Astrocyte (in vitro differentiated cells and primary cell): ENCODE measurements around the gene WWTR1. TPM values are rescaled to one million over a fixed set of nuclear protein-coding genes. Genes with fewer than 3 reads are reported as not detected.

Source experiments
- DNase-seq: peaks from one replicate; pipeline ENCODE4 v3.0.0-alpha.2; 2010; ENCODE audit warnings: low read depth
- FAIRE-seq: peaks from 2 replicates; lab custom pipeline; 2011; peaks lifted over from hg19 to GRCh38; lab: Jason Lieb, UNC
- H2AFZ ChIP-seq: 2 replicates; pipeline ENCODE4 v1.6.0; 2012; ENCODE audit warnings: low read depth, low read length, inconsistent platforms
- H3K27ac ChIP-seq: 2 replicates; pipeline ENCODE4 v1.5.1; 2011; ENCODE audit warnings: low read depth, low read length, inconsistent platforms
- H3K27me3 ChIP-seq: 2 replicates; pipeline ENCODE4 v1.6.0; 2011; ENCODE audit warnings: low read length, inconsistent platforms; ENCODE audit not compliant: insufficient read depth
- H3K36me3 ChIP-seq: 2 replicates; pipeline ENCODE4 v1.5.1; 2011; ENCODE audit warnings: low read length, inconsistent platforms; ENCODE audit not compliant: insufficient read depth
- H3K4me1 ChIP-seq: 2 replicates; pipeline ENCODE4 v1.5.1; 2011; ENCODE audit warnings: low read length, inconsistent platforms; ENCODE audit not compliant: insufficient read depth
- H3K4me2 ChIP-seq: 2 replicates; pipeline ENCODE4 v1.6.0; 2012; ENCODE audit warnings: low read length, inconsistent platforms
- H3K4me3 ChIP-seq: 2 replicates; pipeline ENCODE4 v1.5.1; 2011; ENCODE audit warnings: low read depth, mild to moderate bottlenecking, low read length, inconsistent platforms; ENCODE audit not compliant: insufficient read depth
- H3K79me2 ChIP-seq: 2 replicates; pipeline ENCODE4 v1.6.0; 2012; ENCODE audit warnings: mild to moderate bottlenecking, low read length, inconsistent platforms; ENCODE audit not compliant: insufficient read depth
- H3K9ac ChIP-seq: 2 replicates; pipeline ENCODE4 v1.6.0; 2012; ENCODE audit warnings: mild to moderate bottlenecking, low read length, inconsistent platforms
- H3K9me3 ChIP-seq: 2 replicates; pipeline ENCODE4 v1.5.1; 2012; ENCODE audit warnings: low read depth, mild to moderate bottlenecking, low read length, inconsistent platforms; ENCODE audit not compliant: insufficient read depth
- H4K20me1 ChIP-seq: 2 replicates; pipeline ENCODE4 v1.6.0; 2012; ENCODE audit warnings: low read length, inconsistent platforms; ENCODE audit not compliant: insufficient read depth
- H3K27ac Mint-ChIP-seq: one replicate; pipeline ENCODE4 v1.8.0; 2021; ENCODE audit warnings: mild to moderate bottlenecking, mixed read lengths; ENCODE audit not compliant: unreplicated experiment
- H3K27me3 Mint-ChIP-seq: one replicate; pipeline ENCODE4 v1.8.0; 2021; ENCODE audit warnings: low read depth, mixed read lengths; ENCODE audit not compliant: unreplicated experiment
- H3K36me3 Mint-ChIP-seq: one replicate; pipeline ENCODE4 v1.8.0; 2021; ENCODE audit warnings: low read depth, mixed read lengths; ENCODE audit not compliant: unreplicated experiment
- H3K4me1 Mint-ChIP-seq: one replicate; pipeline ENCODE4 v1.8.0; 2021; ENCODE audit warnings: low read depth, mixed read lengths; ENCODE audit not compliant: unreplicated experiment
- H3K4me3 Mint-ChIP-seq: one replicate; pipeline ENCODE4 v1.8.0; 2021; ENCODE audit warnings: mild to moderate bottlenecking, moderate library complexity, mixed read lengths; ENCODE audit not compliant: unreplicated experiment
- H3K9me3 Mint-ChIP-seq: one replicate; pipeline ENCODE4 v1.8.0; 2021; ENCODE audit warnings: mild to moderate bottlenecking, mixed read lengths; ENCODE audit not compliant: unreplicated experiment
- EZH2 ChIP-seq: IDR thresholded peaks from 2 replicates; pipeline ENCODE4 v1.6.1; 2012; ENCODE audit warnings: mild to moderate bottlenecking, low read length, inconsistent platforms; ENCODE audit not compliant: insufficient read depth
- total RNA-seq: library from RNA; stranded (reverse); gene quantifications from 2 replicates; pipeline ENCODE4 v1.2.1, GENCODE V29; 2021
- TF ChIP-seq, protein P1 (sequence below): IDR thresholded peaks from 2 replicates; pipeline ENCODE4 v1.5.1; 2011; ENCODE audit warnings: low read depth, mild to moderate bottlenecking, inconsistent platforms, low read length, moderate library complexity; ENCODE audit not compliant: insufficient read depth

WWTR1 gene
- total RNA-seq, 1 donor from 2014 or later = 94.3 TPM

DNA sequence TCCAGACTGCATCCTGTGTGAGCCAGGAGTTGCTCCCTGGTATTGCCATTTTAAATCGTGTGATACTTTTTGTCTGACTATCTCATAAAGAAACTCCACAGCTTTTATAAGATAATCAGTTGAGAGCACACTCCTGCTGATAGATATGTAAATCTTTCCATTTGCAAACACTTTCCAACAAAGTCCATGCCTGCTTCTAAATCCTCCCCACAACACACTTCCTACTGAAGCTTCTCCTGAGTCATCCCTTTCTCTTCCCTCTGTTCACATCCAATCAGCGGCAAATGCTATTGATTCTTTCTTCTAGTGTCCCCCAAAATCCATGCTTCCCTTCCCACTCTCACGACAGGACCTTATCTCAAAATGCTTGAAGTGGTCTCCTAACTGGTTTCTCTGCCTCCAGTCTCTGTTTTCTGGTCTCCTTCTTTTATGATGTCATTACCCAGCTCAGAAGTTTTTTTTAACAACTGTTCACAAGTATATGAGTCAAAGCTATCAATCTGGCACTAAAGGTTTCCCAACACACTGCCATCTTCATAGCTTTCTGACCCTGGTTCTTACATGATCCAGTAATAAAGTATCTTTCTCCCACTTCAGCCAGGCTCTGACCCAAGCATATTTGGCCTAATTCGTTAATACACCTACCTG is 4.5 kb upstream of the WWTR1 start:
- TF ChIP-seq, protein P1, sequence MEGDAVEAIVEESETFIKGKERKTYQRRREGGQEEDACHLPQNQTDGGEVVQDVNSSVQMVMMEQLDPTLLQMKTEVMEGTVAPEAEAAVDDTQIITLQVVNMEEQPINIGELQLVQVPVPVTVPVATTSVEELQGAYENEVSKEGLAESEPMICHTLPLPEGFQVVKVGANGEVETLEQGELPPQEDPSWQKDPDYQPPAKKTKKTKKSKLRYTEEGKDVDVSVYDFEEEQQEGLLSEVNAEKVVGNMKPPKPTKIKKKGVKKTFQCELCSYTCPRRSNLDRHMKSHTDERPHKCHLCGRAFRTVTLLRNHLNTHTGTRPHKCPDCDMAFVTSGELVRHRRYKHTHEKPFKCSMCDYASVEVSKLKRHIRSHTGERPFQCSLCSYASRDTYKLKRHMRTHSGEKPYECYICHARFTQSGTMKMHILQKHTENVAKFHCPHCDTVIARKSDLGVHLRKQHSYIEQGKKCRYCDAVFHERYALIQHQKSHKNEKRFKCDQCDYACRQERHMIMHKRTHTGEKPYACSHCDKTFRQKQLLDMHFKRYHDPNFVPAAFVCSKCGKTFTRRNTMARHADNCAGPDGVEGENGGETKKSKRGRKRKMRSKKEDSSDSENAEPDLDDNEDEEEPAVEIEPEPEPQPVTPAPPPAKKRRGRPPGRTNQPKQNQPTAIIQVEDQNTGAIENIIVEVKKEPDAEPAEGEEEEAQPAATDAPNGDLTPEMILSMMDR = no peak
- TF ChIP-seq EZH2 = no peak
- H3K4me1 Mint-ChIP-seq = peaks cover 25% of the 10 kb centered on the region
- H3K4me3 Mint-ChIP-seq = no peak overlapping the region
- no peaks in the 10 kb centered on the region for H3K27me3 Mint-ChIP-seq
- FAIRE-seq (no peak), DNase-seq (peak; percentile 37)
- Histone ChIP-seq H2AFZ (peak overlapping the region; percentile 38), H3K4me1 (peaks cover 12% of the 10 kb centered on the region), H3K36me3 (no peaks in the 10 kb centered on the region), H3K9ac (no peak overlapping the region), H3K4me3 (no peak overlapping the region), H3K4me2 (peak overlapping the region; percentile 14), H3K9me3 (no peaks in the 10 kb centered on the region), H4K20me1 (peaks cover 2% of the 10 kb centered on the region), H3K27ac (no peak overlapping the region), H3K79me2 (peaks cover 5% of the 10 kb centered on the region), H3K27me3 (no peaks in the 10 kb centered on the region)
- H3K9me3 Mint-ChIP-seq = no peaks in the 10 kb centered on the region
- H3K27ac Mint-ChIP-seq = peak overlapping the region; percentile 73
- no peaks in the 10 kb centered on the region for H3K36me3 Mint-ChIP-seq

DNA sequence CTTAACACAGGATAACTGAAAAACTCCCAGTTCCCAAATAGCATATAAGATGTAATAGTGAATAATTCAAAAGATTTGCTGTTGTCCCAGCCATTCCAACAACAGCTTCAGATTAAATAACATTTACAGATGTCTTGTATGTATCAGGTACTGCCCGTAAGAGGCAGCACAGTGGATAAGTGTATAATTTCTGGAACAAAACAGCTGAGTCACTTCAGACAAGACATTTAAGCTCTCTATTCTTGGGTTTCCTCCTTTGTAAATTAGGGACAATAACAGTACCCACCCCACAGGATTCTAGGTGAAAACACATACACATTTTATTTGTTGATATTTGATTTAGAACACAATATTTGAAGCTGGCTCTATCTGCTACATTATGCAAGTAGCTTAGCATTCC is 2.6 kb upstream of the WWTR1 start:
- Mint-ChIP-seq H3K4me3 (no peak overlapping the region), H3K36me3 (peaks cover 6% of the 10 kb centered on the region), H3K27ac (no peak overlapping the region), H3K4me1 (peaks cover 27% of the 10 kb centered on the region), H3K27me3 (no peaks in the 10 kb centered on the region), H3K9me3 (no peaks in the 10 kb centered on the region)
- Histone ChIP-seq H3K27me3 (no peaks in the 10 kb centered on the region), H3K4me3 (no peak overlapping the region), H3K36me3 (peaks cover 3% of the 10 kb centered on the region), H3K4me1 (peaks cover 16% of the 10 kb centered on the region), H3K9ac (no peak overlapping the region), H3K79me2 (peaks cover 24% of the 10 kb centered on the region), H4K20me1 (peaks cover 21% of the 10 kb centered on the region), H2AFZ (no peak overlapping the region), H3K4me2 (no peak overlapping the region), H3K27ac (no peak overlapping the region), H3K9me3 (no peaks in the 10 kb centered on the region)
- DNase-seq (no peak), FAIRE-seq (no peak)
- no peak for TF ChIP-seq EZH2
- TF ChIP-seq, protein P1 = no peak

DNA sequence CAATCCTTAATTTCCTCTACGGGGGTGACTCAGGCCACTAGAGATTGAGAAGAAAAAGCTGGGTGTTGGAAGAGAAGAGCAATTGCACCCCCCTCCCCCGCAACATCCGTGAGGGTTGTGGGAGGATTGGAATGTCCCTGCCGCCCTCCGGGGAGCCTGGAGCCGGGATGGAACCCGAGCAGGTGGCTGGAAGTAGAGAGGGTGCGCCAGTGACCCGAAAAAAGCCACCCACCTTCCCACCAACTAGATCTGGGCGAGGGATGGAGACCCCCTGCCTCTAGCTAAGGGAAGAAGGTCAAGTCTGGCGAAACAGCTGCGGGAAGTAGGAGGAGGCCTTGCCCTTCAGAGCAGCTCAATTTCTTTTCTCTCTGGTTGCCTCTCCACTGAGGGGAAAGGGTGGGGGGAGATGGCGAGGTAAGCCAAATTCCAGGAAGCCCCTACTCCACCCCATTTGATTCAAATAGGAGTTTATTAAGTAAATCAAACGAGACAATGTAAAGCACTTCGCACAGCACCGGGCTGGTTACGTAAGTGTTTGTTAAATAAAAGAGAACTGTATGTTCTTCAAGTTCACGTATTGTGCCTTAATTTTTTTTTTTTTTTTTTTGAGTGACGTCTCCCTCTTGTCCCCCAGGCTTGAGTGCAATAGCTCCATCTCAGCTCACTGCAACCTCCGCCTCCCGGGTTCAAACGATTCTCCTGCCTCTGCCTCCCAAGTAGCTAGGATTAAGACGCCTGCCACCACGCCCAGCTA is 1.1 kb upstream of the WWTR1 start:
- H3K27ac ChIP-seq = peak overlapping the region; percentile 91
- H3K27ac Mint-ChIP-seq = peak overlapping the region; percentile 95
- H3K27me3 ChIP-seq = no peaks in the 10 kb centered on the region
- H3K36me3 ChIP-seq = peaks cover 5% of the 10 kb centered on the region
- peaks cover 33% of the 10 kb centered on the region for H3K4me1 Mint-ChIP-seq
- H4K20me1 ChIP-seq = peaks cover 33% of the 10 kb centered on the region
- FAIRE-seq = no peak
- H3K4me1 ChIP-seq = peaks cover 26% of the 10 kb centered on the region
- H3K36me3 Mint-ChIP-seq = peaks cover 11% of the 10 kb centered on the region
- H3K79me2 ChIP-seq = peaks cover 39% of the 10 kb centered on the region
- H3K9me3 Mint-ChIP-seq = no peaks in the 10 kb centered on the region
- peak overlapping the region; percentile 91 for H3K4me2 ChIP-seq
- TF ChIP-seq, protein P1 = no peak
- H3K4me3 ChIP-seq = peak overlapping the region; percentile 77
- H2AFZ ChIP-seq = peak overlapping the region; percentile 77
- H3K27me3 Mint-ChIP-seq = no peaks in the 10 kb centered on the region
- no peaks in the 10 kb centered on the region for H3K9me3 ChIP-seq
- H3K9ac ChIP-seq = peak overlapping the region; percentile 97
- DNase-seq = no peak
- H3K4me3 Mint-ChIP-seq = peak overlapping the region; percentile 98
